GM23248 (cell line): Measurements from ENCODE around the gene MOB2.

ENCODE experiments used
- EZH2 ChIP-seq: fragments of 200-600 bp; sonication (generic); IDR thresholded peaks from 2 replicates; pipeline ENCODE4 v1.6.1; 2018; ENCODE audit warnings: antibody characterized with exemption, mild to moderate bottlenecking; ENCODE audit not compliant: insufficient read depth, poor library complexity, severe bottlenecking
- EZH2phosphoT487 ChIP-seq: fragments of 200-600 bp; sonication (generic); IDR thresholded peaks from 2 replicates; pipeline ENCODE4 v1.6.1; 2018; ENCODE audit warnings: antibody characterized with exemption, moderate library complexity, mild to moderate bottlenecking, low read depth; ENCODE audit not compliant: insufficient read depth

DNA sequence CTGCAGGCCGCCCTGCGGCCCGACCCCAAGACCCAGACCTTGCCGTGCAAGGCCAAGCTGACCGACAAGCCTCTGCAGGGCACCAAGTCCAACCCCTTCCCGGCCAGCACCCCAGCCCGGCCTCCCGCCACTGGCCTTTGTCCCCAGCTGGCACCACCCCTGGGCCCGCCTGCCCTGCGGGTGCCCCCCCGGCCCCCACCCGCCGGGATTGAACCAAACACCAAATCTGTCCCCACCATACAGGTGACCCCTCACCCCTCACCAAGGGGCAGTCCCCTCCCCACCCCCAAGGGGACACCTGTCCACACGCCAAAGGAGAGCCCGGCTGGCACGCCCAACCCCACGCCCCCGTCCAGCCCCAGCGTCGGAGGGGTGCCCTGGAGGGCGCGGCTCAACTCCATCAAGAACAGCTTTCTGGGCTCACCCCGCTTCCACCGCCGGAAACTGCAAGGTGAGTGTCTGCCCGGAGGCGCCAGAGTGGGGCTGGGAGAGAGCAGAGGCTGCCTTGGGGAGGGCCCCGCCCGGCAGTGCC, 36.2 kb downstream of the MOB2 start:
- TF ChIP-seq EZH2 (no peak), EZH2phosphoT487 (no peak)
